ENCODE results near the gene SLC34A2. TPM values are rescaled to one million over a fixed set of nuclear protein-coding genes. Genes with fewer than 3 reads are reported as not detected.

Gene SLC34A2
- total RNA-seq, 4 donors from 2014 or later, result 2.5 to 7.8 (median 3.8) TPM

- TF ChIP-seq CTCF (IDR thresholded peaks at IDR 0.05) (no peak), POLR2AphosphoS5 (IDR thresholded peaks at IDR 0.05) (no peak), EP300 (IDR thresholded peaks at IDR 0.05) (no peak), POLR2A (IDR thresholded peaks at IDR 0.05) (no peak)
- Histone ChIP-seq H3K27me3 (no peaks in the 10 kb centered on the region), H3K4me3 (no peak overlapping the region), H3K9me3 (peaks cover 18% of the 10 kb centered on the region), H3K36me3 (no peaks in the 10 kb centered on the region), H3K4me1 (no peaks in the 10 kb centered on the region), H3K27ac (no peak overlapping the region)
- no peak for DNase-seq (ENCODE audit: low spot score in 2 of 2)
- WGBS, result 84% methylated on average over 7 of the region's 7 CpGs
Observed at GRCh38 chr4:25687773-25688172, 32.1 kb downstream of the SLC34A2 start.

- no peaks in the 10 kb centered on the region for H3K4me1 ChIP-seq
- H3K27me3 ChIP-seq, result no peaks in the 10 kb centered on the region
- no peaks in the 10 kb centered on the region for H3K36me3 ChIP-seq
- no peak for DNase-seq (ENCODE audit: low spot score in 2 of 2)
- H3K27ac ChIP-seq, result no peak overlapping the region
- H3K9me3 ChIP-seq, result peaks cover 18% of the 10 kb centered on the region
- WGBS, result 71% methylated on average over 3 of the region's 3 CpGs
- TF ChIP-seq CTCF (IDR thresholded peaks at IDR 0.05), result no peak
- no peak for TF ChIP-seq POLR2AphosphoS5 (IDR thresholded peaks at IDR 0.05)
- no peak for TF ChIP-seq POLR2A (IDR thresholded peaks at IDR 0.05)
- TF ChIP-seq EP300 (IDR thresholded peaks at IDR 0.05), result no peak
- no peak overlapping the region for H3K4me3 ChIP-seq
Observed at GRCh38 chr4:25694466-25694865, 38.8 kb downstream of the SLC34A2 start.

- 65% methylated on average over 5 of the region's 5 CpGs for WGBS
- no peaks in the 10 kb centered on the region for H3K36me3 ChIP-seq
- no peak overlapping the region for H3K4me3 ChIP-seq
- H3K4me1 ChIP-seq, result no peaks in the 10 kb centered on the region
- peaks cover 12% of the 10 kb centered on the region for H3K9me3 ChIP-seq
- no peak for DNase-seq (ENCODE audit: low spot score in 2 of 2)
- TF ChIP-seq POLR2A (IDR thresholded peaks at IDR 0.05) (no peak), CTCF (IDR thresholded peaks at IDR 0.05) (no peak), POLR2AphosphoS5 (IDR thresholded peaks at IDR 0.05) (no peak), EP300 (IDR thresholded peaks at IDR 0.05) (no peak)
- no peak overlapping the region for H3K27ac ChIP-seq
- no peaks in the 10 kb centered on the region for H3K27me3 ChIP-seq
Observed at GRCh38 chr4:25696409-25696808, 40.8 kb downstream of the SLC34A2 start.

- no peak for TF ChIP-seq EP300 (IDR thresholded peaks at IDR 0.05)
- TF ChIP-seq POLR2A (IDR thresholded peaks at IDR 0.05), result no peak
- no peak for TF ChIP-seq CTCF (IDR thresholded peaks at IDR 0.05)
- no peak for TF ChIP-seq POLR2AphosphoS5 (IDR thresholded peaks at IDR 0.05)
- no peak overlapping the region for H3K27ac ChIP-seq
- H3K36me3 ChIP-seq, result no peaks in the 10 kb centered on the region
- H3K27me3 ChIP-seq, result no peaks in the 10 kb centered on the region
- no peak overlapping the region for H3K4me3 ChIP-seq
- 77% methylated on average over 5 of the region's 5 CpGs for WGBS
- DNase-seq (ENCODE audit: low spot score in 2 of 2), result no peak
- H3K4me1 ChIP-seq, result no peaks in the 10 kb centered on the region
- H3K9me3 ChIP-seq, result peaks cover 2% of the 10 kb centered on the region
Observed at GRCh38 chr4:25697516-25697915, 41.9 kb downstream of the SLC34A2 start.

GRCh38 chr4:25700661-25701060 is 45.0 kb downstream of the SLC34A2 start:
- H3K27ac ChIP-seq, result no peak overlapping the region
- H3K4me3 ChIP-seq, result no peak overlapping the region
- 95% methylated on average over 4 of the region's 4 CpGs for WGBS
- H3K4me1 ChIP-seq, result no peaks in the 10 kb centered on the region
- no peaks in the 10 kb centered on the region for H3K9me3 ChIP-seq
- TF ChIP-seq CTCF (IDR thresholded peaks at IDR 0.05), result no peak
- TF ChIP-seq POLR2A (IDR thresholded peaks at IDR 0.05), result no peak
- TF ChIP-seq EP300 (IDR thresholded peaks at IDR 0.05), result no peak
- no peaks in the 10 kb centered on the region for H3K27me3 ChIP-seq
- no peak for DNase-seq (ENCODE audit: low spot score in 2 of 2)
- H3K36me3 ChIP-seq, result no peaks in the 10 kb centered on the region

Measured in suprapubic skin (tissue), 4 donors.